Measurements from ENCODE around the gene ZNF296. TPM values are rescaled to one million over a fixed set of nuclear protein-coding genes. Genes with fewer than 3 reads are reported as not detected.

ZNF296 gene
- total RNA-seq, 1 donor from 2014 or later: not detected

Small RNA genes within 50 kb of the gene (small RNA-seq; reads per million reads assigned to genes)
- gene RNU6-611P: not detected

Other genes with a start within 250 kb of the ZNF296 start
- 29.2 TPM for gene NECTIN2, start 230.2 kb downstream of the ZNF296 start, total RNA-seq
- 23.1 TPM for gene TOMM40, start 185.2 kb downstream of the ZNF296 start, total RNA-seq
- 68.9 TPM for gene APOE, start 170.7 kb downstream of the ZNF296 start, total RNA-seq
- gene APOC1, start 161.9 kb downstream of the ZNF296 start, total RNA-seq: 5.3 TPM
- not detected for gene APOC4, start 134.2 kb downstream of the ZNF296 start, total RNA-seq
- 1.4 TPM for gene APOC2, start 130.4 kb downstream of the ZNF296 start, total RNA-seq
- 27.5 TPM for gene CLPTM1, start 121.1 kb downstream of the ZNF296 start, total RNA-seq
- gene RELB, start 75.0 kb downstream of the ZNF296 start, total RNA-seq: 0.62 TPM
- 3.9 TPM for gene CLASRP, start 37.4 kb downstream of the ZNF296 start, total RNA-seq
- 13.3 TPM for gene GEMIN7, start 2.8 kb upstream of the ZNF296 start, total RNA-seq
- gene PPP1R37, start 16.7 kb upstream of the ZNF296 start, total RNA-seq: 20.6 TPM
- gene NKPD1, start 84.5 kb upstream of the ZNF296 start, total RNA-seq: 0.47 TPM
- 2.2 TPM for gene TRAPPC6A, start 101.8 kb upstream of the ZNF296 start, total RNA-seq
- gene BLOC1S3, start 102.3 kb upstream of the ZNF296 start, total RNA-seq: 3.1 TPM
- gene EXOC3L2, start 168.9 kb upstream of the ZNF296 start, total RNA-seq: not detected
- 19.2 TPM for gene MARK4, start 174.8 kb upstream of the ZNF296 start, total RNA-seq
- 1.2 TPM for gene CKM, start 246.4 kb upstream of the ZNF296 start, total RNA-seq

All from occipital lobe (tissue), 2 donors.